GM19438 (cell line): ENCODE measurements around the gene GZF1.

Source experiments
- ATAC-seq: cut with Tn5 transposase; IDR thresholded peaks from one replicate; pipeline ENCODE4 v1.9.1; 2021; ENCODE audit warnings: low read depth; ENCODE audit not compliant: unreplicated experiment

The GZF1 gene

GRCh38 chr20:23404196-23404595, 42.2 kb downstream of the GZF1 start:
- ATAC-seq, result no peak

- ATAC-seq, result no peak
Measured at GRCh38 chr20:23406880-23407279, 44.9 kb downstream of the GZF1 start.

GRCh38 chr20:23407781-23408464, 45.9 kb downstream of the GZF1 start:
- ATAC-seq, result peak; percentile 65

- ATAC-seq, result no peak
Measured at GRCh38 chr20:23408957-23409356, 47.0 kb downstream of the GZF1 start.

- no peak for ATAC-seq
Measured at GRCh38 chr20:23409800-23410199, 47.8 kb downstream of the GZF1 start.

DNA sequence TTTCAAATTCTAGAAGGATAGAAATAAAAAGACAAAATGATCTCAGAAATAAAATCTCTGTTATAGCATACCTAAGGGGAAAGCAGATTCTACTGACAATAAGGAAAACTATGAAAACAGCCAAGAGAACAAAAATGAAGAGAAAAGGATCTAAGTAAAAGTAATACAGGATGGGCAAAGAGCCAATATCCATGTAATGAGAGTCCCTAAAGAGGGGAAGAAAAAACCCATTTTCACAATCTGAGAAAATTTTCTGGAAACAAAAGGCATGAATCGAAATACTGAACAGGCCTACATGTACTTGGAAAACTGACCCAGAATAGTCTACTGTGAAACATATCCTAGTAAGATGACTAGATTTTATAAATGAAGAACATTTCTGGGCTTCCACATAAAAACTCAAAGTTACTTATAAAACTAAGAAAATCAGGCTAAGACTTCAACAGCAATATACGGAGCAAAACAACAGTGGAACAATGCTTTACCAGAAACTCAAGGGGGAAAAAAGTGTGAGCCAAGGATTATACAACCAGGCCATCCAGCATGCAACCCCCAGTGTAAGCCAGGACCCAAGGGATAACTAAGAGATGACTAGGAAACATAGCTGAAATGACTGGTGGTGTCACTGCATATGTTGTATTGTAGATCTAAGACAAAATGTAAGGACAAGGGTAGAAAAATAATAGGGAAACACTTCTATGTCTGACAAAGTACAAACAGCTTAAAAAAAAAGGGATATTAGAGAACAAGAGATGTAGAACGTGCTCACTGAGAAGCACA, 49.1 kb downstream of the GZF1 start:
- no peak for ATAC-seq

DNA sequence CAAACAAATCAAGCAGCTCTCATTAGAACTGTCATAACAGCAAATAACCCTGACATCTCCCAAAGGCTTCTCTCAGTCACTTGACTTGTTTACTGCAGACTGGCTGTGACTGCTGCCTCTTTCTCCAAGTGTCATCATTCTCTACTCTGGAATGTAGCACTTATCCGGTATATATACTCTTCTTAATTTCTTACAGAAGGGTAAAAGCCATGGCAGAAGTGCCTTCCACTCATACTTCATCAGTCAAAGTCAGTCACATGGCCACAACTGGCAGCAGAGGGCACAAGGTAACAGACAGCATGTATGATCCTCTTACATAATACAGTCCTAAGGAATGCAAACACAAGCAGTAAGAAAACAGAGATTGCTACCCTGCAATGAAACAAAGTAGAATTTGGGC, 50.0 kb downstream of the GZF1 start:
- ATAC-seq, result no peak

GRCh38 chr20:23413862-23414422, 52.0 kb downstream of the GZF1 start:
- no peak for ATAC-seq

GRCh38 chr20:23414526-23415188, 52.7 kb downstream of the GZF1 start:
- no peak for ATAC-seq

GRCh38 chr20:23415555-23415954, 53.6 kb downstream of the GZF1 start:
- no peak for ATAC-seq

- no peak for ATAC-seq
Measured at GRCh38 chr20:23415959-23416583, 54.1 kb downstream of the GZF1 start.

GRCh38 chr20:23417861-23418260, 55.9 kb downstream of the GZF1 start:
- no peak for ATAC-seq

- ATAC-seq, result no peak
Measured at GRCh38 chr20:23419657-23419994, 57.6 kb downstream of the GZF1 start.

- no peak for ATAC-seq
Measured at GRCh38 chr20:23419995-23420901, 58.3 kb downstream of the GZF1 start.

DNA sequence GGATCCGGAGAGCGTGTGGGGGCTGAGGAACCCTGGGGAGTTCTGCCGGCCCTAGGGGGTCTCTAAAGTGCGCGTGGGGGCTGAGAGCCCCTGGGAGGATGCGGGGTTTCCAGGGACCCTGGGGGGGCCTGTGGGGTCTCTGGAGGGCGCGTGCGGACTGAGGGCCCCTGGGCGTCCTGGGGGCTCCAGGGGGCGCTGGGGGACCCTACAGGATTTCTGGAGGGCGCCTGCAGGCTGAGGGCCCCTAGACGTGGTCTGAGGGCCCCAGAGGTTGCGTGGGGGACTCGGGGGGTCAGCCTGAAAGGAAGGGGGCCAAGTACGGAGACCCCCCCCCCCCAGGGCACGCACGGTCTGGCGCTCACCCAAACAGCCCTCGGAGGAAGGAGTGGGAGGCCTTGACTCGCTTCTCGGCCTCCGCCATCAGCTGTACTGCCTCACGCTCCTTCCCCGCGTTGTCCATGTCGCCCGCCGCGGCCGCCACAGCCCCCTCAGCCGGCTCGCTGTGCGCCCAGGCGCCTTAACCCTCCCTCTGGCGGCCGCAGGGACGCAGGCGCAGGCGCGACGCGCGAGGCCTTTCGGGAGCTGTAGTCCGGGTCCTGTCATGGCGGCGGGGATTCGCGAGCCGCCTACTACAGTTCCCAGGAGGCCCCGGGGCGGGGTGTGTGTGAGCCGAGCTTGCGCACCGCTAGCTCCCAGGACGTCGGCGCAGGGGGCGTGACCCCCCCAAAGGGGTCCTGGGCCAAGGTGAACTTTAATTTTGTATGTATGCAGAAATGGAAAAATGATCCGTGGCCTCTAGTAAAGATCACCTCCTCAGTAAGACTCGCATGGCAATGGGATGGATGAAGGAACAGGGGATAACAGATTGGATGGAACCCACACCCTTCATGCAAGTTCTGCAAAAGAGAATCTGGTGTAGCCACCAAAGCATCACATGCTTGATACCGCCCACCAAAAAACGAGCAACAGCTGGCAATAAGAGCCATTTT, 59.3 kb downstream of the GZF1 start, which contains the start of gene NAPB:
Gene NAPB (minus strand): TSS at position 546 of the 989 bp plus-strand sequence. CDS start 86 bp downstream, at position 460.
- peak; percentile 89 for ATAC-seq
